ENCODE measurements around the gene C4A.
A peak's percentile ranks its signal among the peaks of the same experiment; 100 is the strongest.
"Not testable (repeated sequence)": the region's sequence is repeated elsewhere in the genome, so short reads cannot be mapped to it uniquely, and the experiment has no call there.

C4A gene

DNA sequence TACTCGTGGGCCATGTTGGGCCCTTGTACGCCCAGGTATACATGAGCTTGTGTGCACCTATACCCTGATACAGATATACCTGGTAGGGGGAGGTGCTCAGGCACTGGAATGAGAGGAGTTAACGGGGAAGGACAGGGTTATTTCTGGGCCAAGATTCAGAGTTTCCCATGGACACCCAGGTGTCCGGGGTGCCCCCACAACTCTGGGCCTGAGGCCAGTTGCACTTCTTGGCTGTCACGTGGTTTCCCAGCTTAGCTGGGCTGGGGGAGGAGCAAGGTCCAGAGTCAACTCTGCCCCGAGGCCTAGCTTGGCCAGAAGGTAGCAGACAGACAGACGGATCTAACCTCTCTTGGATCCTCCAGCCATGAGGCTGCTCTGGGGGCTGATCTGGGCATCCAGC is at the start of gene C4A:
Gene C4A (plus strand): TSS at position 314 of the 400 bp plus-strand sequence. CDS start 51 bp downstream, at position 365.
- not testable (repeated sequence) for DNase-seq (ENCODE audit: low read depth, low spot score)

DNA sequence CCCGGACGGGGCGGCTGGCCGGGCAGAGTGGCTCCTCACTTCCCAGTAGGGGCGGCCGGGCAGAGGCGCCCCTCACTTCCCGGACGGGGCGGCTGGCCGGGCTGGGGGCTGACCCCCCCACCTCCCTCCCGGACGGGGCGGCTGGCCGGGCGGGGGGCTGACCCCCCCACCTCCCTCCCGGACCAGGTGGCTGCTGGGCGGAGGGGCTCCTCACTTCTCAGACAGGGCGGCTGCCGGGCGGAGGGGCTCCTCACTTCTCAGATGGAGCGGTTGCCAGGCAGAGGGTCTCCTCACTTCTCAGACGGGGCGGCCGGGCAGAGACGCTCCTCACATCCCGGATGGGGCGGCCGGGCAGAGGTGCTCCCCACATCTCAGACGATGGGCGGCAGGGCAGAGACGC is 49.7 kb upstream of the C4A start:
- not testable (repeated sequence) for DNase-seq (ENCODE audit: low read depth, low spot score)

GRCh38 chr6:31933537-31933936 is 48.3 kb upstream of the C4A start:
- DNase-seq (ENCODE audit: low read depth, low spot score), result no peak

- DNase-seq (ENCODE audit: low read depth, low spot score), result no peak
Observed at GRCh38 chr6:31935021-31935420, 46.8 kb upstream of the C4A start.

GRCh38 chr6:31935823-31936222 is 46.0 kb upstream of the C4A start:
- DNase-seq (ENCODE audit: low read depth, low spot score), result no peak

- peak; percentile 20 for DNase-seq (ENCODE audit: low read depth, low spot score)
Observed at GRCh38 chr6:31940256-31940664, 41.6 kb upstream of the C4A start.

GRCh38 chr6:31943742-31944141 is 38.1 kb upstream of the C4A start:
- DNase-seq (ENCODE audit: low read depth, low spot score), result no peak

DNA sequence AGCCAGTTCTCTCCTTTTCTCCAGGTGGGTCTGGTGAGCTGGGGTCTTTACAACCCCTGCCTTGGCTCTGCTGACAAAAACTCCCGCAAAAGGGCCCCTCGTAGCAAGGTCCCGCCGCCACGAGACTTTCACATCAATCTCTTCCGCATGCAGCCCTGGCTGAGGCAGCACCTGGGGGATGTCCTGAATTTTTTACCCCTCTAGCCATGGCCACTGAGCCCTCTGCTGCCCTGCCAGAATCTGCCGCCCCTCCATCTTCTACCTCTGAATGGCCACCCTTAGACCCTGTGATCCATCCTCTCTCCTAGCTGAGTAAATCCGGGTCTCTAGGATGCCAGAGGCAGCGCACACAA is 36.7 kb upstream of the C4A start:
- DNase-seq (ENCODE audit: low read depth, low spot score), result no peak

DNA sequence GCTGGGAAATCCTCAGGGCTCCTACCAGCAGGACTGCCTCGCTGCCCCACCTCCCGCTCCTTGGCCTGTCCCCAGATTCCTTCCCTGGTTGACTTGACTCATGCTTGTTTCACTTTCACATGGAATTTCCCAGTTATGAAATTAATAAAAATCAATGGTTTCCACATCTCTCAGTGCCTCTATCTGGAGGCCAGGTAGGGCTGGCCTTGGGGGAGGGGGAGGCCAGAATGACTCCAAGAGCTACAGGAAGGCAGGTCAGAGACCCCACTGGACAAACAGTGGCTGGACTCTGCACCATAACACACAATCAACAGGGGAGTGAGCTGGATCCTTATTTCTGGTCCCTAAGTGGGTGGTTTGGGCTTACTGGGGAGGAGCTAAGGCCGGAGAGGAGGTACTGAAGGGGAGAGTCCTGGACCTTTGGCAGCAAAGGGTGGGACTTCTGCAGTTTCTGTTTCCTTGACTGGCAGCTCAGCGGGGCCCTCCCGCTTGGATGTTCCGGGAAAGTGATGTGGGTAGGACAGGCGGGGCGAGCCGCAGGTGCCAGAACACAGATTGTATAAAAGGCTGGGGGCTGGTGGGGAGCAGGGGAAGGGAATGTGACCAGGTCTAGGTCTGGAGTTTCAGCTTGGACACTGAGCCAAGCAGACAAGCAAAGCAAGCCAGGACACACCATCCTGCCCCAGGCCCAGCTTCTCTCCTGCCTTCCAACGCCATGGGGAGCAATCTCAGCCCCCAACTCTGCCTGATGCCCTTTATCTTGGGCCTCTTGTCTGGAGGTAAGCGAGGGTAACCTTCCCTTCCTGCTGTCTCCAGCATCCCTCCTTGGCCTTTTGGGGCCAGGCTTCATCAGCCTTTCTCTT is 36.1 kb upstream of the C4A start, which contains the start of gene CFB:
Gene CFB (plus strand): TSS at position 589 of the 863 bp plus-strand sequence. CDS start 127 bp downstream, at position 716.
- DNase-seq (ENCODE audit: low read depth, low spot score), result peak; percentile 72

GRCh38 chr6:31946370-31946885 is 35.4 kb upstream of the C4A start:
- no peak for DNase-seq (ENCODE audit: low read depth, low spot score)

- DNase-seq (ENCODE audit: low read depth, low spot score), result no peak
Observed at GRCh38 chr6:31947070-31947675, 34.7 kb upstream of the C4A start.

GRCh38 chr6:31947864-31948263 is 34.0 kb upstream of the C4A start:
- no peak for DNase-seq (ENCODE audit: low read depth, low spot score)

GRCh38 chr6:31948306-31948705 is 33.6 kb upstream of the C4A start:
- no peak for DNase-seq (ENCODE audit: low read depth, low spot score)

DNA sequence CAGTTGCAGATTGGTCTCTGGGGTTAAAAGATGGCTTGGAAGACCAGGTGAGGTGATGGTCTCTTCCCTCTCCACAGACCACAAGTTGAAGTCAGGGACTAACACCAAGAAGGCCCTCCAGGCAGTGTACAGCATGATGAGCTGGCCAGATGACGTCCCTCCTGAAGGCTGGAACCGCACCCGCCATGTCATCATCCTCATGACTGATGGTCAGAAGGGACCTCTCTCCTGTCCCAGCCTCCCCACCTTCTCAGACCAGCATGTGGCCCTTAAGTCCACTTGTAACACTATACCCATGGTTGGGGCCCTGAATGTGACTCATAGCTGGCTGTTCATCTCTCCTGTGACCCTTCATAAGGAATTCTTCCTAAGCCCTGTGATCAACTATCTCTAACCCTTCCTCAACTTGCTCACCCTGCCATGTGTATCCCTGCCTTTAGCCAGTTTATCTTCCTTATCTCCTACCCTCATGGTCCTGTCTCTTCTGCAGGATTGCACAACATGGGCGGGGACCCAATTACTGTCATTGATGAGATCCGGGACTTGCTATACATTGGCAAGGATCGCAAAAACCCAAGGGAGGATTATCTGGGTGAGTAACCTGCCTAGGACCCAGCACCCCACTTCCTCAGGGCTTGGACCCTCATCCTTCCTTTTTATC is 33.0 kb upstream of the C4A start:
- no peak for DNase-seq (ENCODE audit: low read depth, low spot score)

DNA sequence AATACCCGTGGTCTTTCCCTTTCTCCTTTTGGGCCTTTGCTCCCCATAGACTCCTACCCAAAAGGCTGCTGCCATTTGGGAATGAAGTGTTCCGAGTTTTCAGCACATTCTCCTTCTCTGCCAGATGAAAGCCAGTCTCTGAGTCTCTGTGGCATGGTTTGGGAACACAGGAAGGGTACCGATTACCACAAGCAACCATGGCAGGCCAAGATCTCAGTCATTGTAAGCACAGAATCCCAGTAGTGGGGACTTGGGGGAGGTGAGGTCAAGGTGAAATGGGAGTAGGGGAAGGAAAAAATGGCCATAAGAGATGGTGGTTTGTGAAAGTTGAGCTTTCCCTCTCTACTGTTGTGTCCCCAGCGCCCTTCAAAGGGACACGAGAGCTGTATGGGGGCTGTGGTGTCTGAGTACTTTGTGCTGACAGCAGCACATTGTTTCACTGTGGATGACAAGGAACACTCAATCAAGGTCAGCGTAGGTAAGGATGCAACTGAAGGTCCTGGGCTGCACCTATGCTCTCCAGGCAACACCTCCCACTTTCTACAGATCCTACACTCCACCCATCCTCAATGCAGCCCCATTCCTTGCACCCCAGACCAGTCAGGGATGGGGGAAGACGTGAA is 31.8 kb upstream of the C4A start:
- DNase-seq (ENCODE audit: low read depth, low spot score), result no peak

- peak; percentile 79 for DNase-seq (ENCODE audit: low read depth, low spot score)
Observed at GRCh38 chr6:31952140-31952805, 29.6 kb upstream of the C4A start.

DNA sequence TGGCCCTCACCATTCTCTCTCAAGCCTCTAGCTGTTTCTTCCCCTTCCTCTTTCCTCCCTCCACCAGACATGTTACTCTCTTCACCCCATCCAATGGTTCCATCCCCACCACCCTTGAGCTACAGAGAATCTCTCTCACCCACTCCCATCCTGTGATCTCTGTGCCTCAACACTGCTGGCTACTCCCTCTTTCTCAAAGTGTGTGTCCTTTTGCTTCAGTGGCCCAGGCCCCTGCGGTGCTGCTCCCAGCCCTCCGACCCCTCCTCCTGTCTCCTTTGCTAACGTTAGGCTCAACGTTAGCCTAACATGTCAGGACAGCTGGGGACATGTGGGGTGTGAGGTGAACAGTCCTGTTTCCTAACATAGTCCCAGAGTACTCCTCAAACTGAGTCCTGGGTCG is 29.0 kb upstream of the C4A start:
- no peak for DNase-seq (ENCODE audit: low read depth, low spot score)

- no peak for DNase-seq (ENCODE audit: low read depth, low spot score)
Observed at GRCh38 chr6:31954511-31954910, 27.3 kb upstream of the C4A start.

DNA sequence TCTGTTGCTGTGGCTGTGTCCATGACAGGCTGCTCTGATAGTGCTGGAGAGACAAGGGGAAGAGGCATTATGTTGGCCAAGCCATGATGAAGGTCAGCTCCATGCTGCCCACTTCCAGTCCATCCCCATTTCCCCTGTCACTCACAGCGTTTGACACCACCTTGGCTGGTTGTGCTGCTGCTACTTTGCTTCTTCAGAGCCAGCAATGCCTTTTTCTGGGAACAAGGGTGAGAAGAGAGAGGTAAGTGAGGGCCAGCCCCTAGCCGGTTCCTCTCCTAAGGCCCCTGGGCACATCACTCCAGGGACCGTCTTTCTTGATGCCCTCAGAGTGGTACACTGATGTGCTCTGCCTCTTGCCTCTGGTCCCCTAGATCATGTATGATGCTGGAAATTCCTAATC is 25.1 kb upstream of the C4A start:
- no peak for DNase-seq (ENCODE audit: low read depth, low spot score)

- no peak for DNase-seq (ENCODE audit: low read depth, low spot score)
Observed at GRCh38 chr6:31958412-31958740, 23.5 kb upstream of the C4A start.

Measured in astrocyte of the hippocampus (primary cell).